Natural killer cell (primary cell): Measurements from ENCODE around the gene GALNT17. TPM values are rescaled to one million over a fixed set of nuclear protein-coding genes. Genes with fewer than 3 reads are reported as not detected.

ENCODE experiments used
- ATAC-seq, 3 donors: fragments of 150-1000 bp in 2 of 3; fragments of 200-7000 bp in 1 of 3; cut with Tn5 transposase; 1 replicate in 1 of 3; 2 replicates in 2 of 3; pipeline ENCODE4 v1.10.0; 2021; ENCODE audit warnings: mild to moderate bottlenecking in 2 of 3, moderate library complexity in 2 of 3
- DNase-seq, 2 donors: peaks; one replicate each; pipeline versions ENCODE4 v3.0.0 to v3.0.0-alpha.2; 2013 to 2021; ENCODE audit warnings: mixed read lengths in 1 of 2
- H3K27ac ChIP-seq: one replicate; pipeline ENCODE4 v1.5.1; 2013; ENCODE audit warnings: mild to moderate bottlenecking, low read length
- H3K27me3 ChIP-seq: one replicate; pipeline ENCODE4 v1.6.1; 2013; ENCODE audit warnings: low read length; ENCODE audit not compliant: control insufficient read depth, insufficient read depth
- H3K36me3 ChIP-seq: one replicate; pipeline ENCODE4 v1.6.1; 2013; ENCODE audit warnings: low read length; ENCODE audit not compliant: control insufficient read depth, insufficient read depth
- H3K4me1 ChIP-seq: one replicate; pipeline ENCODE4 v1.6.1; 2013; ENCODE audit warnings: low read length; ENCODE audit not compliant: control insufficient read depth, insufficient read depth
- H3K4me3 ChIP-seq: one replicate; pipeline ENCODE4 v1.5.1; 2013; ENCODE audit warnings: low read length
- H3K9me3 ChIP-seq: one replicate; pipeline ENCODE4 v1.6.1; 2013; ENCODE audit warnings: low read length; ENCODE audit not compliant: control insufficient read depth, insufficient read depth
- H3K27ac Mint-ChIP-seq, 2 donors: one replicate each; pipeline ENCODE4 v1.8.0; 2022; ENCODE audit warnings: mild to moderate bottlenecking in 2 of 2, mixed read lengths in 2 of 2, moderate library complexity in 1 of 2
- H3K27me3 Mint-ChIP-seq, 2 donors: one replicate each; pipeline ENCODE4 v1.8.0; 2022; ENCODE audit warnings: low read depth in 2 of 2, mixed read lengths in 2 of 2
- H3K36me3 Mint-ChIP-seq: one replicate; pipeline ENCODE4 v1.8.0; 2022; ENCODE audit warnings: mixed read lengths
- H3K4me1 Mint-ChIP-seq, 2 donors: one replicate each; pipeline ENCODE4 v1.8.0; 2022; ENCODE audit warnings: mixed read lengths in 2 of 2
- H3K4me3 Mint-ChIP-seq: one replicate; pipeline ENCODE4 v1.8.0; 2022; ENCODE audit warnings: mild to moderate bottlenecking, moderate library complexity, mixed read lengths
- H3K9me3 Mint-ChIP-seq, 2 donors: one replicate each; pipeline ENCODE4 v1.8.0; 2022; ENCODE audit warnings: mixed read lengths in 2 of 2
- CTCF ChIP-seq: fragments of 200-600 bp; IDR thresholded peaks from one replicate; pipeline ENCODE4 v1.8.0; 2022; ENCODE audit warnings: antibody characterized with exemption
- WGBS: methylation state at CpG from one replicate; pipeline ENCODE4 v1.1.7; 2013; ENCODE audit warnings: missing lambda C conversion rate; ENCODE audit not compliant: insufficient coverage; 5-methylcytosine and 5-hydroxymethylcytosine counted together
- intact Hi-C: fragments of 100-400 bp; cut with micrococcal nuclease; formaldehyde crosslinking; loops from one replicate; pipeline ENCODE4 v1.14.2; 2022
- total RNA-seq, 4 donors: library from RNA; stranded (reverse); fragments of 120-200 nt in 1 of 4; gene quantifications; one replicate each; pipeline versions ENCODE4 v1.2.3 to v1.2.4, GENCODE V29; 2013 to 2022

The GALNT17 gene
- total RNA-seq, 3 donors from 2014 or later (not counting 1 experiment from before 2014, with no cell fraction given), result not detected

- H3K36me3 Mint-ChIP-seq, result no peaks in the 10 kb centered on the region
- H3K4me1 ChIP-seq, result no peaks in the 10 kb centered on the region
- TF ChIP-seq CTCF, result no peak
- H3K36me3 ChIP-seq, result no peaks in the 10 kb centered on the region
- no peak overlapping the region for H3K4me3 ChIP-seq
- H3K9me3 ChIP-seq, result peaks cover 15% of the 10 kb centered on the region
- H3K27me3 ChIP-seq, result no peaks in the 10 kb centered on the region
- intact Hi-C loops, result no loop called here
- 84% methylated on average over 2 of the region's 2 CpGs for WGBS
- peaks cover 4 to 5% of the 10 kb centered on the region in 2 donors for H3K9me3 Mint-ChIP-seq
- no peak overlapping the region for H3K27ac ChIP-seq
- H3K4me1 Mint-ChIP-seq, result no peaks in the 10 kb centered on the region
- DNase-seq (no peak), ATAC-seq (no peak)
- no peak overlapping the region for H3K27ac Mint-ChIP-seq
- no peaks in the 10 kb centered on the region for H3K27me3 Mint-ChIP-seq
- H3K4me3 Mint-ChIP-seq, result no peak overlapping the region
Observed at GRCh38 chr7:71237945-71238344, 106.0 kb downstream of the GALNT17 start.

GRCh38 chr7:71238581-71239295 is 106.8 kb downstream of the GALNT17 start:
- Mint-ChIP-seq H3K4me1 (no peaks in the 10 kb centered on the region), H3K4me3 (no peak overlapping the region), H3K9me3 (peaks cover 4 to 12% of the 10 kb centered on the region in 2 donors), H3K27ac (no peak overlapping the region), H3K36me3 (no peaks in the 10 kb centered on the region), H3K27me3 (no peaks in the 10 kb centered on the region)
- 82% methylated on average over 6 of the region's 7 CpGs for WGBS
- intact Hi-C loops, result no loop called here
- ATAC-seq (no peak), DNase-seq (no peak)
- Histone ChIP-seq H3K27ac (no peak overlapping the region), H3K9me3 (peaks cover 10% of the 10 kb centered on the region), H3K4me1 (no peaks in the 10 kb centered on the region), H3K4me3 (no peak overlapping the region), H3K36me3 (no peaks in the 10 kb centered on the region), H3K27me3 (no peaks in the 10 kb centered on the region)
- no peak for TF ChIP-seq CTCF

GRCh38 chr7:71239586-71240268 is 107.8 kb downstream of the GALNT17 start:
- Histone ChIP-seq H3K4me3 (no peak overlapping the region), H3K9me3 (peaks cover 14% of the 10 kb centered on the region), H3K27me3 (no peaks in the 10 kb centered on the region), H3K27ac (no peak overlapping the region), H3K4me1 (no peaks in the 10 kb centered on the region), H3K36me3 (no peaks in the 10 kb centered on the region)
- Mint-ChIP-seq H3K27me3 (no peaks in the 10 kb centered on the region), H3K4me1 (no peaks in the 10 kb centered on the region), H3K36me3 (no peaks in the 10 kb centered on the region), H3K9me3 (peaks cover 7 to 10% of the 10 kb centered on the region in 2 donors), H3K27ac (no peak overlapping the region), H3K4me3 (no peak overlapping the region)
- no peak for TF ChIP-seq CTCF
- DNase-seq, result no peak
- ATAC-seq, result no peak
- intact Hi-C loops, result no loop called here
- WGBS, result 81% methylated on average over 7 of the region's 8 CpGs
